Heart left ventricle (tissue), 16 donors: ENCODE results near the gene ZCCHC3. TPM values are rescaled to one million over a fixed set of nuclear protein-coding genes. Genes with fewer than 3 reads are reported as not detected.
A peak's percentile ranks its signal among the peaks of the same experiment; 100 is the strongest.

Experiments
- ATAC-seq, 4 donors: fragments of 200-7000 bp; cut with Tn5 transposase; one replicate each; pipeline ENCODE4 v1.9.1; 2020 to 2022; ENCODE audit warnings: moderate library complexity in 4 of 4, mild to moderate bottlenecking in 3 of 4, moderate number of reproducible peaks in 1 of 4
- DNase-seq, 5 donors: peaks; one replicate each; pipeline ENCODE4 v3.0.0-alpha.2; 2020
- H3K27ac ChIP-seq, 12 donors: fragments of 200-600 bp; sonication (generic) in 4 of 12; one replicate each; pipeline versions ENCODE4 v1.5.0 to v1.8.0; 2016 to 2022; ENCODE audit warnings: mild to moderate bottlenecking in 2 of 12
- H3K27me3 ChIP-seq, 9 donors: fragments of 200-600 bp; sonication (generic) in 2 of 9; one replicate each; pipeline versions ENCODE4 v1.5.1 to v1.8.0; 2016 to 2022; ENCODE audit warnings: mild to moderate bottlenecking in 3 of 9
- H3K36me3 ChIP-seq, 9 donors: fragments of 200-600 bp; sonication (generic) in 2 of 9; one replicate each; pipeline versions ENCODE4 v1.5.0 to v1.8.0; 2018 to 2022; ENCODE audit warnings: mild to moderate bottlenecking in 2 of 9
- H3K4me1 ChIP-seq, 12 donors: fragments of 200-600 bp; sonication (generic) in 4 of 12; one replicate each; pipeline versions ENCODE4 v1.5.0 to v1.8.0; 2016 to 2022; ENCODE audit warnings: mild to moderate bottlenecking in 3 of 12
- H3K4me3 ChIP-seq, 12 donors: fragments of 200-600 bp; sonication (generic) in 4 of 12; one replicate each; pipeline versions ENCODE4 v1.5.0 to v1.8.0; 2017 to 2022; ENCODE audit warnings: mild to moderate bottlenecking in 9 of 12, moderate library complexity in 4 of 12
- H3K9me3 ChIP-seq, 12 donors: fragments of 200-600 bp; sonication (generic) in 4 of 12; one replicate each; pipeline versions ENCODE4 v1.5.0 to v1.8.0; 2016 to 2022; ENCODE audit warnings: mild to moderate bottlenecking in 1 of 12
- POLR2A ChIP-seq, 2 donors: fragments of 450-650 bp; IDR thresholded peaks; one replicate each; pipeline ENCODE4 v1.6.1; 2017; ENCODE audit warnings: antibody characterized with exemption in 2 of 2, mild to moderate bottlenecking in 2 of 2, moderate library complexity in 2 of 2
- WGBS, 4 donors: extraction: QIAGEN DNeasy Blood & Tissue Kit in 2 of 4; methylation state at CpG; one replicate each; pipeline versions ENCODE4 v1.1.5 to v1.1.7; 2013 to 2018; 5-methylcytosine and 5-hydroxymethylcytosine counted together
- intact Hi-C, 10 donors: fragments of 100-400 bp; cut with DNase I; formaldehyde crosslinking; loops; one replicate each; pipeline versions ENCODE4 v1.11.1 to v1.14.2; 2022
- polyA plus RNA-seq, 2 donors: library from polyadenylated mRNA; stranded (reverse); fragments of 200-250 nt; gene quantifications; one replicate each; pipeline ENCODE4 v1.2.3, GENCODE V29; 2013
- total RNA-seq, 9 donors: library from RNA; depleted of rRNA in 2 of 9; stranded (reverse); fragments of >200 nt in 2 of 9; fragmentation: NEBNext Ultra II Directional in 3 of 9; extraction: Animal tissue kit (Norgen Biotek cat#: 25700) in 3 of 9; gene quantifications; one replicate each; pipeline versions ENCODE4 v1.1.0 to v1.2.4, GENCODE V29; 2016 to 2023
- TF ChIP-seq, protein P1 (sequence below), 12 donors: fragments of 200-600 bp; sonication (generic) in 4 of 12; IDR thresholded peaks; one replicate each; pipeline versions ENCODE4 v1.5.0 to v1.8.0; 2018 to 2022; ENCODE audit warnings: antibody characterized with exemption in 12 of 12, mild to moderate bottlenecking in 5 of 12
- donor health status: ischemic (EF 13 %, LVEDD 7.1; RV severe dilation, severe dysfunction).
- donor health status: healthy with polysubstance abuse.
- donor health status: DM: no; HTN: yes; CAD: no.
- donor health status: DM: no; HTN: no; CAD: no.
- donor health status: ischemic (EF 25% LVEDD 6.9; RV normal size, moderate dysfunction).
- donor health status: ischemic (EF 25% LVEDD 5.7; RV mildly dilated, moderate dysfunction).
- donor health status: healthy.
- donor health status: DM: yes; HTN: yes; CAD: no.
- donor health status: ischemic (EF 35%, LVEDD 5.7; RV mildly dilated, moderate dysfunction).
- donor health status: nonischemic (EF 11% LVEDD 7.7; RV severe dilation, severe dysfunction).
- donor health status: DM: yes; HTN: yes; CAD: no.
- donor health status: PGD.
- donor health status: ischemic (EF 29% LVEDD 5.4; RV normal size, mild dysfunction).
- donor health status: nonischemic (EF 23%, LVEDD 6.1; RV moderate dilation, normal function).

ZCCHC3 gene
- total and polyA plus RNA-seq, 11 donors, result 6.9 to 15.3 (median 9.6) TPM

DNA sequence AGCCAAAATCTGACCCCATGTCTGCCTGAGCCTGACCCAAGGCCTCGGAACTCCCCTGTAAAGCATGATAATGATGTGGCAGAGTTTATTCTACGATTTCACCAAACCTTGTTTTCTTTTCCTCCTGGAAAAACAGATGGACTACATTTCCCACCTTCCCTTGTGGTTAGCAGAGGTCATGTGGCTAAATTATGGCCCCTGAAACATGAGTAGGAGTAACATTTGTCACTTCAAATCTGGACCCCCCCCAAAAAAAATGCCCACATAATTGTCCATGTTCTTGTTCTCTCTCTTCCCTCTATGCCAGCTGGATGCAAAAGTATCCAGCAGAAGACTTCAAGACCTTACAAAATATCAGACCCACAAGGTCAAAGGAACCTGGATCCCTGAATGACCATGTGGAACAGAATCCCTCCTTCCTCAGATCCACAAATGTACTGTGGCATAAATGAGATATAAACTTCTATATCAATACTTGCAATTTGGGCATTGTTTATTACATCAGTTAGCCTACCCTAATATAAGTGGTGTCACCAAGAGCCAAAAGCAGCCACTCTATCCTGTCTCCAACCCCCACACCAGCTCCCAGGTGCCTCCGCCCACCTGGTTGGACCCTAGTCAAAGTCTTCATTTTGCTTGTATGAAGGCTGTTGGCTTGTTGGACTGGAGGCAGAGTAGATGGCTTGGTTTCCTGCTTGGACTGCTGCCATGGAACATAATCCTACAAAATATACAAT, 8.2 kb upstream of the ZCCHC3 start:
- Histone ChIP-seq H3K36me3 (no peaks in the 10 kb centered on the region), H3K9me3 (no peaks in the 10 kb centered on the region), H3K27me3 (no peaks in the 10 kb centered on the region), H3K4me3 (peak overlapping the region in 3 of 12 donors; percentile 73 to 78 (median 78)), H3K27ac (no peak overlapping the region), H3K4me1 (peaks cover 0 to 24% (median 14%) of the 10 kb centered on the region in 12 donors)
- intact Hi-C loops, result no loop called here
- ATAC-seq, result no peak
- WGBS, 4 donors, result 78 to 98% (median 81%) methylated on average over 3 of the region's 3 CpGs
- TF ChIP-seq, protein P1, sequence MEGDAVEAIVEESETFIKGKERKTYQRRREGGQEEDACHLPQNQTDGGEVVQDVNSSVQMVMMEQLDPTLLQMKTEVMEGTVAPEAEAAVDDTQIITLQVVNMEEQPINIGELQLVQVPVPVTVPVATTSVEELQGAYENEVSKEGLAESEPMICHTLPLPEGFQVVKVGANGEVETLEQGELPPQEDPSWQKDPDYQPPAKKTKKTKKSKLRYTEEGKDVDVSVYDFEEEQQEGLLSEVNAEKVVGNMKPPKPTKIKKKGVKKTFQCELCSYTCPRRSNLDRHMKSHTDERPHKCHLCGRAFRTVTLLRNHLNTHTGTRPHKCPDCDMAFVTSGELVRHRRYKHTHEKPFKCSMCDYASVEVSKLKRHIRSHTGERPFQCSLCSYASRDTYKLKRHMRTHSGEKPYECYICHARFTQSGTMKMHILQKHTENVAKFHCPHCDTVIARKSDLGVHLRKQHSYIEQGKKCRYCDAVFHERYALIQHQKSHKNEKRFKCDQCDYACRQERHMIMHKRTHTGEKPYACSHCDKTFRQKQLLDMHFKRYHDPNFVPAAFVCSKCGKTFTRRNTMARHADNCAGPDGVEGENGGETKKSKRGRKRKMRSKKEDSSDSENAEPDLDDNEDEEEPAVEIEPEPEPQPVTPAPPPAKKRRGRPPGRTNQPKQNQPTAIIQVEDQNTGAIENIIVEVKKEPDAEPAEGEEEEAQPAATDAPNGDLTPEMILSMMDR (IDR thresholded peaks at IDR 0.05), result no peak
- no peak for TF ChIP-seq POLR2A (IDR thresholded peaks at IDR 0.05)
- no peak for DNase-seq

DNA sequence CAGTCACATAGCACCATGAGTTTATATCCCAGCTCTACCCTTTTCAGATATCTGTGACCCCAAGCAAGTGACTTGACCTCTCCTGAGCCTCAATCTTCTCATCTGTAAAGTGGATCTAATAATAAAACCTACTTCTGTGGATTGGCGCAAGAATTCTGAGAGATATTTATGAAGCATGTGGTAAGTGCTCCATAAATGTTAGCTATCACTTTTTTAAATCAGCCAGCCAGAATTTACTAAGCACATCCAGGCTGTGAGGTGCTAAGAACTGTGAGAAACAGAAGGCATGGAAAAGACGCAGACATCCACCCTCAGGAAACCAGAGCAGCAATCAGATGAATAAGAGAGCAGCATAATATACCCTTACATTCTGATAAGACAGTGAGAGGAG, 7.7 kb upstream of the ZCCHC3 start:
- no peaks in the 10 kb centered on the region for H3K27me3 ChIP-seq
- ATAC-seq, result no peak
- H3K36me3 ChIP-seq, result no peaks in the 10 kb centered on the region
- intact Hi-C loops, result no loop called here
- TF ChIP-seq POLR2A (IDR thresholded peaks at IDR 0.05), result no peak
- TF ChIP-seq, protein P1 (IDR thresholded peaks at IDR 0.05), result no peak
- no peak for DNase-seq
- WGBS, 4 donors, result 35 to 54% (median 48%) methylated on average over 2 of the region's 2 CpGs
- peak overlapping the region; percentile 49 to 79 (median 68) for H3K4me3 ChIP-seq
- no peaks in the 10 kb centered on the region for H3K9me3 ChIP-seq
- H3K27ac ChIP-seq, result peak overlapping the region in 11 of 12 donors; percentile 55 to 88 (median 79)
- H3K4me1 ChIP-seq, result peaks cover 0 to 24% (median 14%) of the 10 kb centered on the region in 12 donors

DNA sequence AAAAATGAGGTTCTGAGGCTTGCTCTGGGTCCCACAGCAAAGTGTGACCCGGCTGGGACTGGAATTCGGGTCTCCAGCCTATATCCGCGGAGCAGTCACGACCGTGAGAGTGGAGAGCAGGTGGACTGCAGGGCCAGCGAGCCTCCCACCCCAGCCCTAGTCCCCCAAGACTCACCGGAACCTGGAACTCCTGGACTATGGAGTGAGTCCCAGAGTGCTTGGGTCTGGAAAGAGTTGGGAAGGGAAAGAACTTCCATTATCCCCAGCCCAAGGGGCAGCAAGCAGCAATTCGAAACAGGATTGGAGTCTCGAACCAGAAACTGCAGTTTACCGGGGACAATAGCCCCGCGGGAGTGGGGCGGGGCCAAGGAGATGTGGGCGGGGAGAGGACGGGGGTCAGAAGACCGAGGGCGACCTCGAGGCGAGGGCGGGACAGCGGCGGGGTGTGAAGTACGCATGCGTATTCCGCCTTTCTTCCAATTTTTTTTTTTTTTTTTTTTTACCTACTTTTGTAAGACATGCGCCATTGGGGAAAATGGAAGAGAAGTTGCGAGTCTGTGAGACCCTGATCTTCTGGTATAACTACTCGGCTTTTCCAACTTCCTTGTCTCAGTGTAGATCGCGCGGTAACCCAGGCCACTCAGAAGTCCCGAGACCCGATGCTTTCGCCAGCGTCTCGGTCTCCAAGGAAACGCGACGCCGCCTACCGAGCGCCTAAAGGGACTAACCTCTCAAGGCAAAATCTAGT, 7.1 kb upstream of the ZCCHC3 start, which contains the start of gene C20orf96:
C20orf96 (minus strand) TSS at position 667 of the 748 bp plus-strand sequence; CDS start at position 527, 140 bp downstream.
- WGBS, 4 donors, result 0 to 1% (median 0%) methylated on average over 38 to 43 of the region's 43 CpGs
- intact Hi-C loops, result no loop called here
- Histone ChIP-seq H3K4me3 (peak within 1 kb of the TSS; percentile 49 to 79 (median 68)), H3K4me1 (peaks cover 0 to 24% (median 14%) of the 10 kb centered on the region in 12 donors), H3K36me3 (no peaks in the 10 kb centered on the region), H3K27me3 (no peaks in the 10 kb centered on the region), H3K9me3 (no peaks in the 10 kb centered on the region), H3K27ac (peak within 1 kb of the TSS; percentile 41 to 88 (median 78))
- peak; percentile 91 to 96 (median 94) for DNase-seq
- TF ChIP-seq, protein P1 (IDR thresholded peaks at IDR 0.05), result peak in 11 of 12 donors; percentile 19 to 57 (median 37)
- peak in 1 of 2 donors; percentile 30 for TF ChIP-seq POLR2A (IDR thresholded peaks at IDR 0.05)
- ATAC-seq, result peak; percentile 95 to 99 (median 98)

DNA sequence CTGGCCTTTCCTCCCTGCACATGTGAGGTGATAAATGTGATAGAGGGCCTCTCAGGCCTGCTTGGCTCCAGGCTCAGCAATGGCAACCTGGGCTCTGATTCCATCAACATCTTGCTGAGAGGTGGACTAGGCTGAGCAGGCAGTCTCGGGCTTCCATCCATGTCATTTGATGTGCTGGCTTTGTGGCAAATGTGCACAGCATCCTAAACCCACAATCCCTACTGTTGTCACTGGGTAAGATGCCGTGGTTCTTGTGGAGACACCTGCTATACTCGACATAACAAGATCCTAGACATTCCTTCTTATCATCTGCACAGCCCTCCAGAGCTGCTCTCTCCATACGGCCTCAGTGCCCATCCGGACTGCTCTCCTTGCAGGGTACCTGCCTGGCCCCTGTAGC, 2.8 kb upstream of the ZCCHC3 start:
- peaks cover 5 to 42% (median 24%) of the 10 kb centered on the region in 12 donors for H3K4me1 ChIP-seq
- no peak for DNase-seq
- no peak for TF ChIP-seq POLR2A (IDR thresholded peaks at IDR 0.05)
- TF ChIP-seq, protein P1 (IDR thresholded peaks at IDR 0.05), result no peak
- H3K36me3 ChIP-seq, result no peaks in the 10 kb centered on the region
- no peak for ATAC-seq
- no peaks in the 10 kb centered on the region for H3K9me3 ChIP-seq
- no peak overlapping the region for H3K27ac ChIP-seq
- no peaks in the 10 kb centered on the region for H3K27me3 ChIP-seq
- 82 to 88% (median 86%) methylated on average over 5 of the region's 5 CpGs for WGBS, 4 donors
- intact Hi-C loops, result loop anchor here in 1 of 10 donors (5.0 kb wide), 1 partner anchor 38 kb away; no protein-coding TSS in a partner anchor
- no peak overlapping the region for H3K4me3 ChIP-seq
